ENCODE measurements around the gene TRPC1. TPM values are rescaled to one million over a fixed set of nuclear protein-coding genes. Genes with fewer than 3 reads are reported as not detected.

Gene TRPC1
- total RNA-seq, 3 donors from 2014 or later: 0.87 to 11.4 (median 2.0) TPM

DNA sequence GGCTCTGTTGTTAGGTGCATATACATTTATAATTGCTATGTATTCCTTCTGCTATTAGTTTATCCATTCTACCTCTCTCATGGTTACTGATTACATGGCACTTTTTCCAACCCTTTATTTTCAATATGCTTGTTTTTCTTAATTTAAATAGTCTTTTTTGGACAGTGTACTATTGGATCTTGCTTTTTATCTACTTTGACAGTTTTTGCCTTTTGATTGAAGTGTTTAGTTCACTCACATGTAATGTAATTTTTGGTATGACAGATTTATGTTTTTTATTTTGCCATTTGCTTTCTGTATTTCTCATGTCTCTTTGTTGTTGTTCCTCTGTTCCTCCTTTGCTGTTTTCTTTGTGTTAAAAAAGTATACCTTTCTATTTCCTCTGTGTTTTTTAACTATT is 44.5 kb downstream of the TRPC1 start:
- no peaks in the 10 kb centered on the region for H3K9me3 ChIP-seq
- ATAC-seq (no peak), DNase-seq (no peak)
- no peaks in the 10 kb centered on the region for H3K36me3 ChIP-seq (ENCODE audit: low read depth)
- TF ChIP-seq, protein P1, sequence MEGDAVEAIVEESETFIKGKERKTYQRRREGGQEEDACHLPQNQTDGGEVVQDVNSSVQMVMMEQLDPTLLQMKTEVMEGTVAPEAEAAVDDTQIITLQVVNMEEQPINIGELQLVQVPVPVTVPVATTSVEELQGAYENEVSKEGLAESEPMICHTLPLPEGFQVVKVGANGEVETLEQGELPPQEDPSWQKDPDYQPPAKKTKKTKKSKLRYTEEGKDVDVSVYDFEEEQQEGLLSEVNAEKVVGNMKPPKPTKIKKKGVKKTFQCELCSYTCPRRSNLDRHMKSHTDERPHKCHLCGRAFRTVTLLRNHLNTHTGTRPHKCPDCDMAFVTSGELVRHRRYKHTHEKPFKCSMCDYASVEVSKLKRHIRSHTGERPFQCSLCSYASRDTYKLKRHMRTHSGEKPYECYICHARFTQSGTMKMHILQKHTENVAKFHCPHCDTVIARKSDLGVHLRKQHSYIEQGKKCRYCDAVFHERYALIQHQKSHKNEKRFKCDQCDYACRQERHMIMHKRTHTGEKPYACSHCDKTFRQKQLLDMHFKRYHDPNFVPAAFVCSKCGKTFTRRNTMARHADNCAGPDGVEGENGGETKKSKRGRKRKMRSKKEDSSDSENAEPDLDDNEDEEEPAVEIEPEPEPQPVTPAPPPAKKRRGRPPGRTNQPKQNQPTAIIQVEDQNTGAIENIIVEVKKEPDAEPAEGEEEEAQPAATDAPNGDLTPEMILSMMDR (IDR thresholded peaks at IDR 0.05): no peak
- intact Hi-C loops (cut with DNase I, micrococcal nuclease): no loop called here
- no peak overlapping the region for H3K4me3 ChIP-seq
- H3K4me1 ChIP-seq (ENCODE audit: low read depth): no peaks in the 10 kb centered on the region

DNA sequence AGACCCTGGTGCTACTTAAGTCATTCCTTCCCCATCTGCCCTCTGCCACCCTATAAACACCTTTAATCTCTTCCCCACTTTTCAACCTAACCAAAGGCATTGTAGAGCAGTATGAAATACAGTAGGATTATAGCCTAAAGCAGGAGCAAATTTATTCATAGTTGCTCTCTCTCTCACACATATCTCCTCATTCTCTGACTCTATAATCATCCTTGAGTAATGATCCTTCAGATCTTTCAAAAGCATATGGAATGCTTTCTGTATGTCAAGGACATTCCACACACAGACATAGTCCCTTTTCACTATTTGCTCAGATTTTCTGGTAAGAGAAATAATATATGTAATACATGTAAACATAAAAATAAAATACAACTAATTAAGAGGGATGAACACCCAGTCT is 54.1 kb downstream of the TRPC1 start:
- TF ChIP-seq, protein P1 (IDR thresholded peaks at IDR 0.05): no peak
- DNase-seq (no peak), ATAC-seq (no peak)
- Histone ChIP-seq H3K4me3 (no peak overlapping the region), H3K36me3 (ENCODE audit: low read depth) (no peaks in the 10 kb centered on the region), H3K9me3 (no peaks in the 10 kb centered on the region), H3K4me1 (ENCODE audit: low read depth) (no peaks in the 10 kb centered on the region)
- intact Hi-C loops (cut with DNase I, micrococcal nuclease): no loop called here

DNA sequence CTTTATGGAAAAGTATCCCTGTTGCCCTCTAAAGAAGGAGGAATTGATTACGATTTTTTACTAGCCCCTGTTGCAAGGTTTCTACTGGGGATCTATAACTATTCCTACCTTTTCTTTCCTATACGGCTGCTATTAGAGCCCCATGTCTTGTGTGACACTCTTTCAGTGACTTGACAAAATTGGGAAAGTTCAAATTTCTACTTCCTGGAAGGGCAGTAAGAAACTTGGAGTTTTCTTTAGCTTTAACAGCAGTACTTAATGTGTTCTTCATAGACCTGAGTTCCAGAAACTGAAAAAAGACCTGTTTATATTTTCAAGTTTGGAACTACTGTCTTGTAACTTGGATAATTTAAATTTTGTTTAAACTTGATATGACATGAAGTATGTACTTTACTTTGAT is 54.7 kb downstream of the TRPC1 start:
- TF ChIP-seq, protein P1 (IDR thresholded peaks at IDR 0.05): no peak
- DNase-seq: no peak
- Histone ChIP-seq H3K36me3 (ENCODE audit: low read depth) (no peaks in the 10 kb centered on the region), H3K9me3 (no peaks in the 10 kb centered on the region), H3K4me1 (ENCODE audit: low read depth) (no peaks in the 10 kb centered on the region), H3K4me3 (no peak overlapping the region)
- no peak for ATAC-seq
- intact Hi-C loops (cut with DNase I, micrococcal nuclease): no loop called here

DNA sequence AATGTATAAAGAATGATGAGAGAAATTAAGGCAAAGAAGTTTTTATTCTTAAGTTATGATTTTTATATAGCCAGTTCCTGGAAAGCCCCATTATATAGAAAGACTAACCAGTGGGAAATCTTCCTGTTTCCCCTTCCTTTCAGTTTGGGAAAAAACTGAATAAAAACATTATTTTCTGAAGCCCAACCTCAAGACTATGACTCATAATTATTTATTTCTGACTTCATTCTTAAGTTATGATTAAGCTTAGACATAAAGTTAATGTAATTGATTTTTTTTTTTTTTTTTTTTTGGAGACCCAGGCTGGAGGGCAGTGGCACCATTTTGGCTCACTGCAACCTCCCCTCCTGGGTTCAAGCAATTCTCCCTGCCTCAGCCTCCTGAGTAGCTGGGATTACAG is 55.8 kb downstream of the TRPC1 start:
- Histone ChIP-seq H3K36me3 (ENCODE audit: low read depth) (no peaks in the 10 kb centered on the region), H3K4me1 (ENCODE audit: low read depth) (no peaks in the 10 kb centered on the region), H3K4me3 (no peak overlapping the region), H3K9me3 (no peaks in the 10 kb centered on the region)
- DNase-seq: no peak
- TF ChIP-seq, protein P1 (IDR thresholded peaks at IDR 0.05): no peak
- no peak for ATAC-seq
- intact Hi-C loops (cut with DNase I, micrococcal nuclease): no loop called here

DNA sequence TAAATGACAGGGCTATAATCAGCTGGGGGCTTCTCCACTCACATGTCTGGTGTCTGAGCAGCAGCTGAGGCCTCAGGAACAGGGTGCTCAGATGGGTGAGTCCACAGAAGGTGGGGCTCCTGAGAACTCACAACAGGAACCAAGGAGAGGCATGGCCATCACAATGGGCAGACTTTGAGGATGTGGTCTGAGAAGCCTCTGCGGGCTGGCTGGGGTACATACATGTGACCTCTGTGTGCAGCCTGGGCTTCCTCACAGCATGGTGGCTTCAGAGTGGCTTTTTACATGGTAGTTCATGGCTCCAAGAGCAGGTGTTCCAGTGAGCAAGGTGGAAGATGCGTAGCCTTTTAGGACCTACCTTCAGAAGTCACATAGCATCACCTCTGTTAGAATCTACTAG is 58.8 kb downstream of the TRPC1 start:
- TF ChIP-seq, protein P1 (IDR thresholded peaks at IDR 0.05): no peak
- ATAC-seq: no peak
- Histone ChIP-seq H3K36me3 (ENCODE audit: low read depth) (no peaks in the 10 kb centered on the region), H3K9me3 (no peaks in the 10 kb centered on the region), H3K4me1 (ENCODE audit: low read depth) (no peaks in the 10 kb centered on the region), H3K4me3 (no peak overlapping the region)
- DNase-seq: no peak
- intact Hi-C loops (cut with DNase I, micrococcal nuclease): no loop called here

DNA sequence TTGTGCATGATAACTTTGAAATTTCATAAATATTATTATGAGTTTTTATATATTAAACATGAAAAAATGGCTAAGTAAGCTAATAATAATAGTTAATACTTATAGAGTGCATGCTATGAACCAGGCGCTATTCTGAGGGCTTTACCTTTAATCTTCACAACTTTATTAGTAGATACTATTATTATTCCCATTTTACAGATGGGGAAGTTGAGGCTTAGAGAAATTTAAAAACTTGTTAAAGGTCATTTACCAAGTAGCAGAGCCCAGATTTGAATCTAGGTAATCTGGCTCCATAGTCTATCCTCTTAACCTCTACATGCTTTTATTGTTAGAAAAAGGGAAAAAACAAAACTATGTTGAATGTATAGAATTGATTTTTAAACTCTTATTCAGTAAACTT is 60.4 kb downstream of the TRPC1 start:
- DNase-seq: no peak
- ATAC-seq: no peak
- no peaks in the 10 kb centered on the region for H3K4me1 ChIP-seq (ENCODE audit: low read depth)
- intact Hi-C loops (cut with DNase I, micrococcal nuclease): no loop called here
- H3K4me3 ChIP-seq: no peak overlapping the region
- TF ChIP-seq, protein P1 (IDR thresholded peaks at IDR 0.05): no peak
- H3K36me3 ChIP-seq (ENCODE audit: low read depth): no peaks in the 10 kb centered on the region
- H3K9me3 ChIP-seq: no peaks in the 10 kb centered on the region

Measured in mucosa of descending colon (tissue), 3 donors.